Measurements from ENCODE around the gene NME1.

DNA sequence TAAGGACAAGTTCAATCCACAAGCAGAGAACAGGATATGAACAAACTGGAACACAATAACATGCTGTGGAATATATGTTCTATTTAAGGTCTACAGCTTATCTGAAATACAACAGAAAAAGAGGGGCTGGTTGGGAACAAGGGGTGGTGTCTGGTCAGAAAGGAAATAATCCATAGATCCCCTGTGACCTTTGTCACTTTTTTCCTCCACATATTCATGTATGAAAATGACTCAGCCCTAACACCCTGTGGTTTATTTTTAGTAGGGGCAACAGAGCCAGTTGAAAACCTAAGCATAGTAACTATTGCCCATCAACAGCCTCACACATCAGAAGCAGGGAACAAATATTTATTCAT lies 20.4 kb upstream of the NME1 start:
- TF ChIP-seq POLR2A (IDR thresholded peaks at IDR 0.05) (no peak), CTCF (IDR thresholded peaks at IDR 0.05) (no peak)
